Ovary (tissue), 3 donors: Measurements from ENCODE around the gene PPP1R9A.

ENCODE experiments used
- CTCF ChIP-seq, 3 donors: fragments of 450-650 bp in 2 of 3; fragments of 200-600 bp in 1 of 3; IDR thresholded peaks; one replicate each; pipeline versions ENCODE4 v1.5.1 to v1.8.0; 2016 to 2022; ENCODE audit warnings: antibody characterized with exemption in 3 of 3, mild to moderate bottlenecking in 1 of 3
- EP300 ChIP-seq: sonication (generic); formaldehyde crosslinking; IDR thresholded peaks from one replicate; pipeline ENCODE4 v1.6.1; 2017; ENCODE audit warnings: antibody characterized with exemption
- donor health status: DM: no; HTN: no; CAD: no.

- TF ChIP-seq CTCF (IDR thresholded peaks at IDR 0.05) (no peak), EP300 (no peak)
These were observed 64.9 kb downstream of the PPP1R9A start for GRCh38 chr7:94972296-94972695.
